ENCODE measurements around the gene FGF14.

GRCh38 chr13:101893021-101893420 lies 508.8 kb downstream of the FGF14 start:
- no peak for TF ChIP-seq CTCF (IDR thresholded peaks at IDR 0.05)
- TF ChIP-seq POLR2A (IDR thresholded peaks at IDR 0.05): no peak
